HepG2 (cell line): ENCODE measurements around the gene SPAG9. TPM values are rescaled to one million over a fixed set of nuclear protein-coding genes. Genes with fewer than 3 reads are reported as not detected.

Experiments
- ARID3A ChIP-seq: IDR thresholded peaks from 2 replicates; pipeline ENCODE4 v1.6.1; 2012; ENCODE audit warnings: low read depth, low read length, improper control_type of control experiment
- GFI1 ChIP-seq: sonication (generic); formaldehyde crosslinking; IDR thresholded peaks from 2 replicates; pipeline ENCODE4 v1.5.0; 2020; ENCODE audit warnings: missing genetic modification reagents, mild to moderate bottlenecking, borderline replicate concordance
- HOXA9 ChIP-seq: sonication (generic); formaldehyde crosslinking; IDR thresholded peaks from 2 replicates; pipeline ENCODE4 v1.8.1; 2022; ENCODE audit warnings: missing genetic modification reagents, mild to moderate bottlenecking, moderate library complexity, borderline replicate concordance
- MAFK ChIP-seq, 2 experiments: IDR thresholded peaks in 1 of 2; conservative IDR thresholded peaks in 1 of 2; 2 replicates each; pipeline ENCODE4 v1.6.1; 2011; ENCODE audit warnings: improper control_type of control experiment in 2 of 2, low read length in 2 of 2
- MED8 ChIP-seq: sonication (generic); formaldehyde crosslinking; IDR thresholded peaks from 2 replicates; pipeline ENCODE4 v1.8.1; 2023; ENCODE audit warnings: mild to moderate bottlenecking, missing genetic modification reagents; ENCODE audit not compliant: insufficient replicate concordance
- NCOA2 ChIP-seq: sonication (generic); formaldehyde crosslinking; IDR thresholded peaks from 2 replicates; pipeline ENCODE4 v1.8.0; 2022; ENCODE audit warnings: inconsistent platforms
- SAP130 ChIP-seq: IDR thresholded peaks from 2 replicates; pipeline ENCODE4 v1.6.1; 2016; ENCODE audit warnings: low read depth
- SMAD9 ChIP-seq: sonication (generic); formaldehyde crosslinking; IDR thresholded peaks from 2 replicates; pipeline ENCODE4 v1.5.1; 2020; ENCODE audit warnings: mild to moderate bottlenecking, missing genetic modification reagents
- SMARCE1 ChIP-seq: fragments of 450-650 bp; IDR thresholded peaks from 2 replicates; pipeline ENCODE4 v1.6.1; 2017; ENCODE audit warnings: borderline replicate concordance
- ZNF101 ChIP-seq: sonication (generic); formaldehyde crosslinking; IDR thresholded peaks from 2 replicates; pipeline ENCODE4 v1.4.0; 2020; ENCODE audit warnings: mild to moderate bottlenecking, low read depth, missing genetic modification reagents, borderline replicate concordance
- ZNF629 ChIP-seq: sonication (generic); formaldehyde crosslinking; conservative IDR thresholded peaks from 2 replicates; pipeline ENCODE4 v1.5.0; 2020; ENCODE audit warnings: missing genetic modification reagents
- ZNF710 ChIP-seq: sonication (generic); formaldehyde crosslinking; IDR thresholded peaks from 2 replicates; pipeline ENCODE4 v1.5.0; 2020; ENCODE audit warnings: mild to moderate bottlenecking, missing genetic modification reagents, borderline replicate concordance
- ZSCAN20 ChIP-seq: sonication (generic); formaldehyde crosslinking; IDR thresholded peaks from 2 replicates; pipeline ENCODE4 v1.4.0; 2020; ENCODE audit warnings: missing genetic modification reagents, mild to moderate bottlenecking, borderline replicate concordance
- polyA plus RNA-seq, 8 experiments: library from polyadenylated mRNA; depleted of rRNA in 3 of 8; stranded (reverse) in 7 of 8; unstranded in 1 of 8; fragments of >200 nt; fragmentation: Illumina TruSeq in 4 of 8; extraction: Trizol in 4 of 8; gene quantifications; 2 replicates each; pipeline versions ENCODE4 v1.2.1 to v1.2.3, GENCODE V29; 2011 to 2016; ENCODE audit warnings: low read depth in 4 of 8, missing spikeins in 1 of 8, mixed read lengths in 1 of 8; ENCODE audit not compliant: insufficient read depth in 1 of 8
- total RNA-seq, 5 experiments: library from RNA; depleted of rRNA; stranded (reverse); fragments of >200 nt; fragmentation: Illumina TruSeq; extraction: Trizol; gene quantifications; 2 replicates each; pipeline ENCODE4 v1.2.3, GENCODE V29; 2016; ENCODE audit warnings: low read depth in 1 of 5
- TF ChIP-seq, protein P1 (sequence below): sonication (generic); formaldehyde crosslinking; IDR thresholded peaks from 2 replicates; pipeline ENCODE4 v1.8.0; 2022; ENCODE audit warnings: mild to moderate bottlenecking, missing genetic modification reagents, borderline replicate concordance
- TF ChIP-seq, protein P2 (sequence below): sonication (generic); formaldehyde crosslinking; IDR thresholded peaks from 2 replicates; pipeline ENCODE4 v1.4.0; 2020; ENCODE audit warnings: mild to moderate bottlenecking, missing genetic modification reagents
- TF ChIP-seq, protein P3 (sequence below): sonication (generic); formaldehyde crosslinking; IDR thresholded peaks from 2 replicates; pipeline ENCODE4 v1.5.0; 2020; ENCODE audit warnings: mild to moderate bottlenecking, missing genetic modification reagents, borderline replicate concordance

SPAG9 gene
- total and polyA plus RNA-seq, 2 of the 13 experiments (the other 11 are each of a cell fraction or from before 2014, with no cell fraction given): 43.2 to 78.6 TPM

GRCh38 chr17:50977487-50978159 lies 143.0 kb downstream of the SPAG9 start (continued):
- TF ChIP-seq GFI1: peak; percentile 63; the same call in 1 of the 2 replicates
- TF ChIP-seq, protein P1, sequence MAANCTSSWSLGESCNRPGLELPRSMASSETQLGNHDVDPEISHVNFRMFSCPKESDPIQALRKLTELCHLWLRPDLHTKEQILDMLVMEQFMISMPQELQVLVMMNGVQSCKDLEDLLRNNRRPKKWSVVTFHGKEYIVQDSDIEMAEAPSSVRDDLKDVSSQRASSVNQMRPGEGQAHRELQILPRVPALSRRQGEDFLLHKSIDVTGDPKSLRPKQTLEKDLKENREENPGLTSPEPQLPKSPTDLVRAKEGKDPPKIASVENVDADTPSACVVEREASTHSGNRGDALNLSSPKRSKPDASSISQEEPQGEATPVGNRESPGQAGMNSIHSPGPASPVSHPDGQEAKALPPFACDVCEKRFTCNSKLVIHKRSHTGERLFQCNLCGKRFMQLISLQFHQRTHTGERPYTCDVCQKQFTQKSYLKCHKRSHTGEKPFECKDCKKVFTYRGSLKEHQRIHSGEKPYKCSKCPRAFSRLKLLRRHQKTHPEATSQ (CRISPR knock-in tag): no peak
- TF ChIP-seq MED8 (CRISPR knock-in tag): peak; percentile 43
- TF ChIP-seq, protein P2, sequence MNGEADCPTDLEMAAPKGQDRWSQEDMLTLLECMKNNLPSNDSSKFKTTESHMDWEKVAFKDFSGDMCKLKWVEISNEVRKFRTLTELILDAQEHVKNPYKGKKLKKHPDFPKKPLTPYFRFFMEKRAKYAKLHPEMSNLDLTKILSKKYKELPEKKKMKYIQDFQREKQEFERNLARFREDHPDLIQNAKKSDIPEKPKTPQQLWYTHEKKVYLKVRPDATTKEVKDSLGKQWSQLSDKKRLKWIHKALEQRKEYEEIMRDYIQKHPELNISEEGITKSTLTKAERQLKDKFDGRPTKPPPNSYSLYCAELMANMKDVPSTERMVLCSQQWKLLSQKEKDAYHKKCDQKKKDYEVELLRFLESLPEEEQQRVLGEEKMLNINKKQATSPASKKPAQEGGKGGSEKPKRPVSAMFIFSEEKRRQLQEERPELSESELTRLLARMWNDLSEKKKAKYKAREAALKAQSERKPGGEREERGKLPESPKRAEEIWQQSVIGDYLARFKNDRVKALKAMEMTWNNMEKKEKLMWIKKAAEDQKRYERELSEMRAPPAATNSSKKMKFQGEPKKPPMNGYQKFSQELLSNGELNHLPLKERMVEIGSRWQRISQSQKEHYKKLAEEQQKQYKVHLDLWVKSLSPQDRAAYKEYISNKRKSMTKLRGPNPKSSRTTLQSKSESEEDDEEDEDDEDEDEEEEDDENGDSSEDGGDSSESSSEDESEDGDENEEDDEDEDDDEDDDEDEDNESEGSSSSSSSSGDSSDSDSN (CRISPR knock-in tag): no peak
- no peak for TF ChIP-seq MAFK (conservative IDR thresholded peaks at IDR 0.05 in 1 of 2, IDR thresholded peaks at IDR 0.05 in 1 of 2; ENCODE audit: low read length in 2 of 2)
- TF ChIP-seq SMAD9 (CRISPR knock-in tag): no peak
- no peak for TF ChIP-seq ZSCAN20
- TF ChIP-seq ARID3A: peak; percentile 23; the same call in 1 of the 2 replicates
- peak; percentile 46; the same call in 1 of the 2 replicates for TF ChIP-seq ZNF629 (CRISPR knock-in tag)
- TF ChIP-seq ZNF101 (CRISPR knock-in tag): 0 out of 2 replicates have a peak, but pooled peaks have one; percentile 69
- TF ChIP-seq NCOA2 (CRISPR knock-in tag): peak; percentile 83
- TF ChIP-seq ZNF710 (CRISPR knock-in tag): peak; percentile 60; the same call in 1 of the 2 replicates
- TF ChIP-seq, protein P3, sequence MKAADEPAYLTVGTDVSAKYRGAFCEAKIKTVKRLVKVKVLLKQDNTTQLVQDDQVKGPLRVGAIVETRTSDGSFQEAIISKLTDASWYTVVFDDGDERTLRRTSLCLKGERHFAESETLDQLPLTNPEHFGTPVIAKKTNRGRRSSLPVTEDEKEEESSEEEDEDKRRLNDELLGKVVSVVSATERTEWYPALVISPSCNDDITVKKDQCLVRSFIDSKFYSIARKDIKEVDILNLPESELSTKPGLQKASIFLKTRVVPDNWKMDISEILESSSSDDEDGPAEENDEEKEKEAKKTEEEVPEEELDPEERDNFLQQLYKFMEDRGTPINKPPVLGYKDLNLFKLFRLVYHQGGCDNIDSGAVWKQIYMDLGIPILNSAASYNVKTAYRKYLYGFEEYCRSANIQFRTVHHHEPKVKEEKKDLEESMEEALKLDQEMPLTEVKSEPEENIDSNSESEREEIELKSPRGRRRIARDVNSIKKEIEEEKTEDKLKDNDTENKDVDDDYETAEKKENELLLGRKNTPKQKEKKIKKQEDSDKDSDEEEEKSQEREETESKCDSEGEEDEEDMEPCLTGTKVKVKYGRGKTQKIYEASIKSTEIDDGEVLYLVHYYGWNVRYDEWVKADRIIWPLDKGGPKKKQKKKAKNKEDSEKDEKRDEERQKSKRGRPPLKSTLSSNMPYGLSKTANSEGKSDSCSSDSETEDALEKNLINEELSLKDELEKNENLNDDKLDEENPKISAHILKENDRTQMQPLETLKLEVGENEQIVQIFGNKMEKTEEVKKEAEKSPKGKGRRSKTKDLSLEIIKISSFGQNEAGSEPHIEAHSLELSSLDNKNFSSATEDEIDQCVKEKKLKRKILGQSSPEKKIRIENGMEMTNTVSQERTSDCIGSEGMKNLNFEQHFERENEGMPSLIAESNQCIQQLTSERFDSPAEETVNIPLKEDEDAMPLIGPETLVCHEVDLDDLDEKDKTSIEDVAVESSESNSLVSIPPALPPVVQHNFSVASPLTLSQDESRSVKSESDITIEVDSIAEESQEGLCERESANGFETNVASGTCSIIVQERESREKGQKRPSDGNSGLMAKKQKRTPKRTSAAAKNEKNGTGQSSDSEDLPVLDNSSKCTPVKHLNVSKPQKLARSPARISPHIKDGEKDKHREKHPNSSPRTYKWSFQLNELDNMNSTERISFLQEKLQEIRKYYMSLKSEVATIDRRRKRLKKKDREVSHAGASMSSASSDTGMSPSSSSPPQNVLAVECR (CRISPR knock-in tag): no peak; the same call in 1 of the 2 replicates
- TF ChIP-seq SAP130 (CRISPR knock-in tag): peak; percentile 61
- no peak for TF ChIP-seq SMARCE1
- no peak for TF ChIP-seq HOXA9
